CD4-positive, alpha-beta T cell treated with Interleukin-1 beta for 1 hour (primary cell): ENCODE results near the gene RAD18.

Source experiments
- DNase-seq, 2 donors: peaks; one replicate each; pipeline ENCODE4 v3.0.0-alpha.2; 2020 to 2022

Gene RAD18

GRCh38 chr3:8891303-8891702 lies 72.0 kb downstream of the RAD18 start:
- no peak for DNase-seq

- no peak for DNase-seq
Observed at GRCh38 chr3:8888301-8888915, 74.9 kb downstream of the RAD18 start.

- no peak for DNase-seq
Observed at GRCh38 chr3:8887435-8888300, 75.6 kb downstream of the RAD18 start.

- DNase-seq = no peak
Observed at GRCh38 chr3:8886546-8886945, 76.7 kb downstream of the RAD18 start.

- DNase-seq = no peak
Observed at GRCh38 chr3:8885536-8886316, 77.5 kb downstream of the RAD18 start.

DNA sequence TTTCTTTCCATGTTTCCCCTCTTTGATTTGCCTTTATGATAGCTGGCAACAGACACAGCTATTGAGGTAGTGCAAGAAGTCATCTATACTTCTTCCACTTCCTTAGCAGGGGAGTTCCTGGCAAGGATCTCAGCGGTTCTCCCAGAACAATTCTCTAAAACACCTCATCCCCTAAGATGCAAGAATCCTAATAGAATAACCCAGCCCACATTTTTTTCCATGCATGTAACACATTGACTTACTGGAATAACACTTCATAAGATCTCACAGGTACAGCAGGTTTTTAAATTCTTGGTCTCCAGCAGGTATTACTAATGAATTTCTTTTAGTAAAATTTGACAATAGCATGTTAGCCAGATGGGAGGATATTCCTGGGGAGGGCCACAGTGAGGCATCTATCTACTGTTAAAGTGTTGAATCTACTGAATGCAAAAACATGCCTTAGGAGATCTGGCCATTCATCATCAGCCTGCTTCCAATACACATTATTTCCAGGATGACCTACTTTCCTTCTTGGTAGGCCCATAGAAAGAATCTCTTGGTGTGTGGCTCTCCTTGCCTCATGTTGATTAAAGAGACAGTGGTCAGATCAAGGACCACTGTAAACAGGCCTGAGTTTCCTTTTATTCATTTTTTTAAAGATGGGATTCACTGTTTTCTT lies 78.5 kb downstream of the RAD18 start:
- no peak for DNase-seq

GRCh38 chr3:8882642-8883041 lies 80.6 kb downstream of the RAD18 start:
- no peak for DNase-seq

- DNase-seq = no peak
Observed at GRCh38 chr3:8882171-8882593, 81.1 kb downstream of the RAD18 start.

DNA sequence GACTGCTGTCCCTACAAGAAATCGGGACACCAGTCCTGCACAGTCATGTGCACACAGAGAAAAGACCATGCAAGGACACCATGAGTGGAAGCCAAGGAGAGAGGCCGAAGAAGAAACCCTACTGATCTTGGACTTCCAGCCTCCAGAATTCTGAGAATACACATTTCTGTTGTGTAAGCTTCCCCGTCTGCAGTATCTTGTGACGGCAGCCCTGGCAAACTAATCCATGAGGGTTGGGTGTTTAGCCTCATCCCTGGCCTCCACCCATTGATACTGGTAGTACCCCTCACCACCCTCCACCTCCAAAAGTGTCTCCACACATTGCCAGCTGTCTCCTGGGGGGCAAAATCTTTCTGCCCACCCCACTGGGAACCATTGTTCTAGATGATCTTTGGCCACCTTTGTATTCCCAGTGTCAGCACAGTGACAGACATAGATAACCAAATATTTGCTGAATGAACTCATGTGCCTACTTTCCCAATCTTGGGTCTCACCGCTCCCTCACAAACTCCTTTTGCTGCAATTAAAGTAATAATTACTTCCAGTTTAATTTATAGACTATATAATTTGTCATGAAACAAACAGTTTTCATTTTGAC lies 83.8 kb downstream of the RAD18 start:
- no peak for DNase-seq

DNA sequence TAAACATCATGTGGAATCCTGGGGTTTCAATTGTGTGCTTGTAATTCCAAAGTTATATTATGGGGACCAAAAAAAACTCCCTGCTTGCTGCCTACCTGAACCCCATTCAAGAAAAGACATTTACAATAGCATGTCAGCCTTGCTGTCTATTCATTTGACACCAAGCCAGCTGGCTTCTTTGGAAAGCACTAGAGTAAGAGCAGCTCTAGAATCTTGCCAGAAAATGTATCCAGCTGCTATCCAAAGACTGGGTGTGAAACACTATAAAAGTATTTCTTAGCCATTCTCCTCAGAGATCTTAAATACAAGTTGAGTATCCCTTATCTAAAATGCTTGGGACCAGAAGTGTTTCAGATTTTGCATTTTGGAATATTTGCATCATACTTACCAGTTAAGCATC lies 87.4 kb downstream of the RAD18 start:
- DNase-seq = no peak

- DNase-seq = no peak
Observed at GRCh38 chr3:8873740-8874139, 89.5 kb downstream of the RAD18 start.

GRCh38 chr3:8872261-8872660 lies 91.0 kb downstream of the RAD18 start:
- DNase-seq = no peak

- no peak for DNase-seq
Observed at GRCh38 chr3:8871306-8871705, 92.0 kb downstream of the RAD18 start.

DNA sequence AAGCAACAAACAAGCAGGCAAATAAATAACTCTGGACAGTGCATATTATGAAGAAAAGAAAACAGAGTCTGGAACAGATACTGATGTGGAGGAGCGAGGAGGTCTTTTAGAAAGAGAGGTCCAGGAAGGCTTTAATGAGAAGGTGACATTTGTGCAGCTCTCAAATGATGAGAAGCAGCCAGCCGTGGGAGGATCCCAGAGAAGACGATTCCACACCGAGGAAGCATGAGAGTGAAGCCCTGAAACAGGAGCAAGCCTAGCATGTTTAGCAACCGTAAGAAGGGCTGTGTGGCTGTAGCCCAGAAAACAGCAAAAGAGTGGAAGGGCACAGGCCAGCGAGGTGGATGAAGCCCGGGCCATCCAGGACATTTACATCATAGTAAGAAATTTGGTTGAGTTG lies 93.1 kb downstream of the RAD18 start:
- DNase-seq = no peak

GRCh38 chr3:8869613-8870012 lies 93.7 kb downstream of the RAD18 start:
- DNase-seq = no peak

DNA sequence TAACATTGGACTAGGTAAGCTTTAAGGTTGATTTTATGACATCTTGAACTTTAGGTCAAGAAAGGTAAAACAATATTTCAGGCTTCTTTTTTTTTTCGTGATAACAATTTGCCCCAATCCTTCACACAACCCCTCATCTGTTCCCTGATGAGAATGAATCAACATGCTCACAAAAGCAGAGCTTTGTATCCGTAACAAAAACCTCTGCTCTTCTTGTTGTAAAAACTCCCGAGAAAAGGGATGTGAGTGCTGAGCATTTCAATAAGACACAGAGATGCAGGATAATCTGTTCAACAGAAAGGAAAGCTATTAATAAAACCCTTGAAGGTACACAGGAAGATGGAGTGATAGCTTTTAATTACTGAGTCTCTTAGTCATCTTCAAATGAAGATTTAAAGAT lies 94.3 kb downstream of the RAD18 start:
- DNase-seq = no peak

- DNase-seq = no peak
Observed at GRCh38 chr3:8867646-8868045, 95.6 kb downstream of the RAD18 start.

DNA sequence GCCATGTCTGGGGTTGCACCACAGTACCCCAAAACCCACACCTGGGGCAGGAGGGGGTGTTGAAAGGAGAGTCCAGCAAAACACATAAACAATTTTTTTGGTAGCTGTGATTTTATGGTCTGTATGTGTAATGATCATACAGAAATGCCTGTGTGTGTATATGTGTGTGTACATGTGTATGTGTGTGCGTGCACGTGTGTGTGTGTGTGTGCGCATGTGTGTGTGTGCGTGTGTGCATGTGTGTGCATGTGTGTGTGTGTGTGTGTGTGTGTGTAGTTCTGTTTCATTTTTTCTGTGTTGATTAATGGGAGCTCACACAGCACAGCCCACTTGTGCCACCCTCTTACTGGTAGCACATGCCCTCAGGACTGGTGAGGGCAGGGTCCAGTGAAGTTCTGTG lies 97.6 kb downstream of the RAD18 start:
- no peak for DNase-seq

DNA sequence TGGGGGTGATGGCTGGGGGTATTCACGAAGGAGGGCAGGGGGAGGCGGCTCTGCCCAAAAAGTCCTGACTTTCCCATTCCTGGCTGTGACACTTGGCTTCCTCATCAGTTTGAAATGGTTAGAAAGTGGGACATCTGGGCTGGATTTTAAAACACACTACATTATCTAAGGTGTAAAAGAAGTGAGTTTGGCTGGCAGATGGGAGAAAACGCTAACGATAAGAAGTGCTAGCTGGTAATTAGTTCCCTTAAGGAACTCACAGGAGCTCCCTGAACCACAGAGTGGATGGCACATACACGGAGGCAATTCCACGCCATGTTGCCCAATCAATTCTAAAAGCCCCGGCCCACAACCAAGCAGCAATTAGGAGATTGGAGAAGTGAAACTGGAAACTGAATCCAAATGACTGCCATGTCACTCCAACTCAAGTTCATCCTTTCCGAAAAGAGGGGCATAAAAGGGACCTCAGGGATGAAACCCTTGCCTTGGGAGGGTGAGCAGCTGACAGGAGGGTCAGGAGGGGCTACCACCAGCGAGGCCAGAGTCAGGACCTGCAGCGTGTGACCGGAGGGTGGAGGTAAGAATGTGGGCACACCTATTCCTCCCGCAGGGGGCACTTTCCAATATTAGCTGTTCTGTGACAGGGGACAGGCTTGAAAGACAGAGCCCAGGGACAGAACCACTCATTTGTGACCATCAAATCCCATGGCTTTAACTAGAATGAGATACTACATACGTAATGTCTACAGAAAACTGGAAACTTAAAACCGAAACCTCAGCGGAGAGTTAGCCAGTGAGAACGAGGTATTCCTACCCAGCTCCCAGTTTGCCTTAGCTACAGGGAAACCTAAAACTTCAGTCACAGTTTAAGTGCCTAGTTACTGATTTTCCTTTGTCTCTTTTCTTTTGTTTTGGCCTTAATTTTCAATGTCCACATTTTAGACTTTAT lies 98.6 kb downstream of the RAD18 start:
- DNase-seq = peak in 1 of 2 donors; percentile 35

DNA sequence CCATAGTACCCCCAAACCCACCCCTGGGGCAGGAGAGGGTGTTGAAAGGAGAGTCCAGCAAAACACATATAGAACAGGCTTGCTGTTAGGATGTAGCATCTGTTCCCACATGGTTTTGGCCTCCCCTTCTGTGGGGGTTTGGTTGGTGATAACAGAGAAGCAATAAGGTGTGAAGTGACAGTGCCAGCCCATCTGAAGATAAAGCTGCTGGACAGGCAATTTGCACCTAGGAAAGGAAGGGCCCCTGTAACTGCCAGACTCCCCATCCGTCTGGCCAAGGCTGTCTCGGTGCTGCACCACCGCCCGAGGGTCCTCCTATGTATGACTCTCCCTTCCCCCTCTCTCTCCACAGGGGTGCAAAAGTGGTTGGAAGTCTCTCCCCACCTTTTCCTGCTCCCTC lies 99.4 kb downstream of the RAD18 start:
- no peak for DNase-seq

GRCh38 chr3:8857720-8858367 lies 105.4 kb downstream of the RAD18 start:
- DNase-seq = no peak
